Measurements from ENCODE around the gene SH3RF3.

- TF ChIP-seq CTCF (optimal IDR thresholded peaks at IDR 0.05 in 1 of 3, IDR thresholded peaks at IDR 0.05 in 1 of 3, conservative IDR thresholded peaks at IDR 0.05 in 1 of 3; ENCODE audit: extremely low read depth in 1 of 3, insufficient read depth in 2 of 3, low read length in 3 of 3), result no peak
- TF ChIP-seq EZH2 (IDR thresholded peaks at IDR 0.05; ENCODE audit: low read length), result no peak
Measured at GRCh38 chr2:109531896-109532727, 403.1 kb downstream of the SH3RF3 start.

All from keratinocyte (primary cell).